ENCODE data around the gene CAPN8.
A peak's percentile ranks its signal among the peaks of the same experiment; 100 is the strongest.
"Not testable (repeated sequence)": the region's sequence is repeated elsewhere in the genome, so short reads cannot be mapped to it uniquely, and the experiment has no call there.

The CAPN8 gene

DNA sequence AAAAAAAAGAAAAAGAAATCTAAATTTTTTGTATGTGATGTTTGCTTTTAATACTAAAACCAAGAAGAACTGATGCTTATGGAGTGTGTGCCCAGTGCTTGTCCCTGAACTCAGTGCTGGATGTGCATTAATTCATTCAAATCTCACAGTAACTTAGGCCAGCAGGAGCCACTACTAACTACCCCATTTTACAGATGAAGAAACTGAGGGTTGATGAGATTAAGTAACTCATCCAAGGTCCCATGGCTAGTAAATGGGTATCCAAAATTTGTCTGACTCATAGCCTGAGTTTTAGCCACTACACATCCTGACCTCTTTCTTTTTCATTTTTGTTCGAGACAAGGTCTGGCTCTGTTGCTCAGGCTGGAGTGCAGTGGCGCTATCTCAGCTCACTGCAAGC, 144.4 kb downstream of the CAPN8 start:
- DNase-seq = no peak

DNA sequence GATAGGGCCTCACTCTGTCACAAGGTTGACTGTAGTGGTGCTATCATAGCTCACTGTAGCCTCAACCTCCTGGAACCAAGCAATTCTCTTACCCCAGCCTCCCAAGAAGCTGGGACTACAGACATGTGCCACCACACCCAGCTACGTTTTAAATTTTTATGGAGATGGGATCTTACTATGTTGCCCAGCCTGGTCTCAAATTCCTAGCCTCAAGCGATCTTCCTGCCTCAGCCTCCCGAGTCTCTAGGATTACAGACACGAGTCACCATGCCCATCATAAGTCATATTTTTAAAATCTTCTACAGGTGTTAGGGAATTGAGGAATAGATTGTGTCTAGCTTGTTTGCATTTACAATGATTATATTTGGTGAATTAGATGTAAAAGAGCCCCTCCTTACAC, 145.3 kb downstream of the CAPN8 start:
- DNase-seq = no peak

DNA sequence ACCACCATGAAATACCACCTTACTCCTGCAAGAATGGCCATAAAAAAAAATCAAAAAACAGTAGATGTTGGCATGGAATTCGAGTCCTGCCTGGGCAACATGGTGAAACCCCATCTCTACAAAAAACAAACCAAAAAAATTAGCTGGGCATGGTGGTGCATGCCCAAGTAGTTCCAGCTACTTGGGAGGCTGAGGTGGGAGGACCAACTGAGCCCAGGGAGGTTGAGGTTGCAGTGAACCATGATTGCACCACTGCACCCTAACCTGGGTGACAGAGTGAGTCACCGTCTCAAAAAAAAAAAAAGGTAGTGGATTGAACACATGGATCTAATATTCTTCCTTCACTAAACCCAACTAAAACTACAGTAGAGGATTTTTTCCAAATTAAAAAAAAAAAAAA, 146.4 kb downstream of the CAPN8 start:
- DNase-seq = no peak

DNA sequence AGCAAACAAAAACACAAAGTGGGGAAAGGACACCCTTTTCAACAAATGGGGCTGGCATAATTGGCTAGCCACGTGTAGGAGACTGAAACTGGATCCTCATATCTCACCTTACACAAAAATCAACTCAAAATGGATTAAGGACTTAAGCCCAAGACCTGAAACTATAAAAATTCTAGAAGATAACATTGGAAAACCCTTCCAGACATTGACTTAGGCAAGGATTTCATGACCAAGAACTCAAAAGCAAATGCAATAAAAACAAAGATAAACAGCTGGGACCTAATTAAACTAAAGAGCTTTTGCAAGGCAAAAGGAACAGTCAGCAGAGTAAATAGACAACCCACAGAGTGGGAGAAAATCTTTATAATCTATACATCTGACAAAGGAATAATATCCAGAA, 146.9 kb downstream of the CAPN8 start:
- DNase-seq = not testable (repeated sequence)

DNA sequence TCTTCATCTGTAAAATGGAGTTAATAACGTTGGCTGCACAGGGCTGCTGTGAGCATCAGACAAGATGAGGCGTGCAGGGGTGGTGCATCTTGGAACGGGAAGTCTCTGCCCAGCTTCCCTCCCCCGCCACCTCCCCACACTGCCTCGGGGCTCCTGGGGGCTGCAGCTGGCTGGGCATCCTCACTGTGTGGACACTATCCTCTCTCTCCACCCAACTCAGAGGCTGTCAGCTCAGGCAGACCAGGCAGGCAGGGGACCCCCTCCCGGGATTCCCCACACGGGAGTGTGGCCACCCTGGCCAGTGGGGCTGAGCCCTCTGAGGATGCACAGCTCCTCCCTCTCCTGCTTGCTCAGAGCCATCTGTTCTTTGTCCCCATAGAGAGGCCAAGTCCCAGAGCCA, 149.6 kb downstream of the CAPN8 start:
- DNase-seq = peak in 1 of 2 experiments; percentile 12

DNA sequence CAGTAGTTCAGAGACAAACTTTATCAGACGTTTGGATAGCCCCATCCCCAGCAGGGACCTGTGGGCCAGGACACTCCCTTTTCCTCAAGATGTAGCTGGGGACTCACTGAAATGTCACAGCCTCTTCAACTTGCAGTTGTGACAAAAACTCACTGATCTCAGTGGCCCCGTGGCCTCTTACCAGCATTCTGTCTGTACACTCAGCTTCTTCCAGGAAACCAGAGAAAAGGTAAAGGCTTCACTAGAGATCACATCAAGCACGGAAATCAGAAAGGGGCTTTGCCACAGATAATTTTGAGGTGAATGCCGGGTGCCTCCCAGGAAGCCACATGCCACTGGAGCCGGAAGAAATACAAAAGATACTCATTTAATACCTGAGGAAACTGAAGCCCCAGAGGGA, 150.1 kb downstream of the CAPN8 start:
- peak; percentile 14 to 46 for DNase-seq

DNA sequence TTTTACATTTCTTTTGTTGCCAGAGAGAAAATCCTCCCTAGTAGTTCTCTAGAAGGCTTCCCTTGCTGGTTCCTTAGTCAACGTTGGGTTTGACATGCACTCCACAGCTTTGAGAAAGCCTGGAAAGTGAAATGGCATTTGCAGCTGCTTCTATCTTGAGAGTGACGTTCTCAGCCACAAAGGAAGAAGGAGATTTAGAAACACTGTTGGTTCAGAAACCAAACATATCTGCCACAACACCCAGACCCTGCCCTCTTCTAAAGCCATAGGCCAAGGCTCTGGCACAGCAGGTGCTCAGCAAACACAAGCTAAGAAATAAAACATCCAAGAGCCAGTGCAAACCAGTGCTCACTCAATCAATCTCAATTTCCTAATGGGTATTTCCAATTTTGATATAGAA, 150.9 kb downstream of the CAPN8 start:
- DNase-seq = no peak

DNA sequence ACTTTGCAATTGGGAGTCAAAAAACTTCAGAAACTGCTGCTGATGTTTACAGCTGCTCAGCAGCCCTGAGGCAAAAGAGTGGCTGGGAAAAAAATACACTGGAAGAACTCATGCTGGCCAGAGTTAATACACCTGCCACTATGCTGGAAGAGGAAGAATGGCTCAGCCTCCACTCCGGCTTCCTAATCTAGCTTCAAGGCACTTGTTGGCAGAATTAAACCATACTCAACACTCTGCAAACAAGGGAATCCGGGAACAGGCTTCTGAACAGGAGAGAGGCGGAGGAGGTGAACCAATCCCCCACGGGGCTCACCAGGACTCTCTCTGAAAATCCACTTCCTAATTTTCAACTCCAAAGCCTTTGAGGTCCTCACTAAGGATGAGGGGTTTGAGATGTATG, 152.2 kb downstream of the CAPN8 start:
- no peak for DNase-seq

DNA sequence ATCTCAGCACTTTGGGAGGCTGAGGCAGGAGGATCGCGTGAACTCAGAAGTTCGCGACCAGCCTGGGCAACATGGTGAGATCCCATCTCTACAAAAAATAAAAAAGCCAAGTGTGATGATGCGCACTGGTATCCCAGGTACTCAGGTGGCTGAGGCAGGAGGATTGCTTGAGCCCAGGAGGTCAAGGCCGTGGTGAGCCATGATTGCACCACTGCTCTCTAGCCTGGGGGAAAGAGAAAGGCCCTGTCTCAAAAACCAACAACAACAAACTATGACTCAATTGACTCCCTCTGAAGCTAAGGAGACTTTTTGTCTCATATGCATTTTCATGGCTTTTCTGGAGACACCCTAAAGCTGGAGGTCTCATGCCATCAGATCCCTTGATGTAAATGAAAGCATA, 153.4 kb downstream of the CAPN8 start:
- no peak for DNase-seq

DNA sequence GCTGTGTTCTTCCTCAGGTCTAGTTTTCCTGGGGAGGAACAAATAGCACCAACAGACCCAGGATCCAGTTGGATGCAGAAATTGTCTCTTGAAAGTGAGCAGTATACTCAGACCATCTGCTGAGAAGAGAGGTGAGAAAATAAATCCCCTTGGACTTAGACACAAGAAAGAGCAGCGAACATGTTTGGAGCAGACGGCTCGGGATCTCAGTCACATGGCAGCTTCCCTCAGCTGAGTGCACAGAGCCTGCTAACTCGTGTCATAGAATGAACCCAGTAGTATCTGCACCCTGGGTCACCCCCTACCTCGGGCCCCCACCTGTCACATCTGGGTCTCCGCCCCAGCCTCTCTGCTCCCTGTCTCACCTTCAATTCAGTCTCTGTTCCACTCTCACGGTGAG, 156.7 kb downstream of the CAPN8 start:
- DNase-seq = no peak

DNA sequence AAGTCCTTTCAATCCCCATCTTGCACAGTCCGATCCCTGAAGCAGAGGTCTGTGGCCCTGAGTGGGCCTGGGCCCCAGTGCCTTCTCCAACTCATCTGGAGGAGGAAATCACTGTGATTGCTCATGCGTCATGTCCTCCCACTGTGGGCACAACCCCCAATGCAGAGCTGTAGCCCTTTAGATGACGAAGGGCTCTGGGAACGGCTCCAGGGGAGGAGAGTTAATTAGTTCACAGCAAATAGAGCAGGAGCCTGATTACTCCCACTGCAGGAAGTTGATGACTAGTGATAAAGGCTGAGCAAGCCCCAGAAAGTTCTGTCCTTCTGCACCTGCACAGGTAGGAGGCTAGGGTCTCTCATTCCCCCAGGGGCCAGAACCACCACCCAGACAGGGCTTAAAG, 160.8 kb downstream of the CAPN8 start:
- no peak for DNase-seq

DNA sequence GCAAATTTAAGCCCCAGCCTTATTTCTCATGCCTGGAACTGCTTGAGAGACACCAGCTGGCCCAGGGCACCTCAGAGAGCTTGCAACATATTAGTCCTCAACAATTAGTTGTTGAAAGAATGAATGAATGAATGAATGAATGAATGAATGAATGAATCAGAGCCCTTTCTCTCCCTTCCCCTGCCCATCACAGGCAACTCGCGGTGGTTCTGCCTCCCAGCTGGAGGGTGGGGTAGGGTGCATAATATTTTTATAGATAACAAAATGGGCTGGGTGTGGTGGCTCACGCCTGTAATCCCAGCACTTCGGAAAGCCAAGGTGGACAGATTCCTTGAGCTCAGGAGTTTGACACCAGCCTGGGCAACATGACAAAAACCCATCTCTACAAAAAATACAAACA, 162.2 kb downstream of the CAPN8 start:
- DNase-seq = no peak

DNA sequence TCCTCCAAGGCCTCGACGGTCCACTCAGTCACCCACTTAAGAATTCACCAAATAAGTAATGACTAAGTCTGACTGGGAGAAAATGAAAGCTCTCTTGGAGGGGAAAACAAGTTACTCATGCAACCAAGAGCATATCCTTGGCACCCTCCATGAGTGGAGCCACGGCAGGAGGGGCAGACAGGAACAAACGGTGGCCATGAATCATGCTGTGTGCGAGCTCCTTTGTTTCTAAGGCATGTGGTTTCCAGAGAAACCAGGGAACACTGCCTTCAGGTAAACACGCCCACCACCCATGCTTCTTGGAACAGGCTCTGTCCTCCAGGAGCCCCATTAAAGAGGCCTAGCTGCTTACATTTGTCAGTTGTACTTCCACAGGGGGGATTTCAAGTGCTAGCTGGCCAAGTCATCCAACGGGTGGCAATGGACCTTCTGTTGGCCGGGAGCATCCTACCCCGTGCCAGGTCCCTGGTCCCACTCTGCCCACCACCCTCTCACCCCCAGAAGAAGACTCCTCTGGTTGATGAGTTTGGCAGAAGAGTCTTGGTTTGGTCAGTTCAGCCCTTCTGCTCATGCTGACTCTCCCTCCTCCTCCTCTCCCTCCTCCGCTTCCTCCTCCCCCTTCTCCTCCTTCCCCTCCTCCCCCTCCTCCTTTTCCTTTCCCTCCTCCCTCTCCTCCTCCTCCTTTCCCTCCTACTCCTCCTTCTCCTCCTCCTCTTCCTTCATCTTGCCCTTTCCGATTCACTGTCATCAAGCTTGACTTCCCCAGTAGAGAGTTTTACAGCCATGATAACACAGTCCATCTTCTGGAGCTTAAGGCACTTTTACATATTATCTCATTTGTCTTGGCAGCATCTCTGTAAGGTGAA, 164.7 kb downstream of the CAPN8 start:
- DNase-seq = peak; percentile 23 to 42

DNA sequence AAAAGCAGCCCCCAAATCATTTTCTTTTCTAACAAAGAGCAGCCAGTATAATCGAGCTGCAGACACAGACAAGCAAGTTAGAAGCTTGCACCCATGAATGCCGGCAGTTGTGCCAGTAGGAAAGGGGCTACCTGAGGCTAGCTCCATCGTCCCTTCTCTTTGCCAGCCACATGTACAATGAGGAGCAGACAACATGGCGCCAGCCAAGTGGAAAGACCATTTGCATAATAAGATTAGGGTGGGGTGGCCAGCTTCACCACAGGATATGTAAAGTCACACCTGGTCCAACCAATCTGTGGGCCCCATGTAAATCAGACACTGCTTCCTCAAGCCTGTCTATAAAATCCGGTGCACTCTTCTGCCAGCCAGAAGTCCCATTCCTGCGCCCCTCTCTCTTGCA, 168.6 kb downstream of the CAPN8 start:
- no peak for DNase-seq

DNA sequence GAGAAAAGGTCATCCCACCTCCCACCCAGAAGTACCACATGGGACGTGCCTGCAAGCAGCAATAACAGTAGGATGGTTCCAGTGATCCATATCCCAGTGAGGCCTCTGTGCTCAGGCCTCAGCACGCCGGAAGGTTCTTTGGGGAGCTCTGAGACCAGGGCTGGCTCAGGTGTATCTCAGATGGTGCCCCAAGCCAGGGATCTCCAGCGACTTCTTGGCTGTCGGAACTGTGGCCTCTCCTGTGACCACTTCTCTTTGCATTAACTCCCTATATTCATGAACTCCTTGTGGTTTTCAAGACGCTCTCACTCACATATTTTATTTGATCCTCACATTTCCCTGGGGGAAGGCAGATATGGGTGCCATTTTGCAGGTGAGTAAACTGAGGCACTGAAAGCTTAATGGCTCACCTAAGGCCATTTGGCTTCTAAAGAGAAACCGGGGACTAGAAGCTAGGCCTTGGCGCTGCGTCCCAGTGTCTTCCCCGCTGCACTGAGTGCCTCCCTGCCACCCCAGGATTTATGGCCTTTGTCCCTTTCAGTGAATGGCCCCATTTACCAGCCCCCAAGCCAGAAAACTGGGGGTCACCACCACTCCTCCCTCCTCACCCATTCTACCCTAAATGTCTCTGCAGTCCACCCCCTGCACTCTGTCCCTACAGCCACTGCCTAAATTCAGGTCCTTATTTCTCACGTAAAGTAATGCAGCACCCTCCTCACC, 170.4 kb downstream of the CAPN8 start:
- DNase-seq = no peak

DNA sequence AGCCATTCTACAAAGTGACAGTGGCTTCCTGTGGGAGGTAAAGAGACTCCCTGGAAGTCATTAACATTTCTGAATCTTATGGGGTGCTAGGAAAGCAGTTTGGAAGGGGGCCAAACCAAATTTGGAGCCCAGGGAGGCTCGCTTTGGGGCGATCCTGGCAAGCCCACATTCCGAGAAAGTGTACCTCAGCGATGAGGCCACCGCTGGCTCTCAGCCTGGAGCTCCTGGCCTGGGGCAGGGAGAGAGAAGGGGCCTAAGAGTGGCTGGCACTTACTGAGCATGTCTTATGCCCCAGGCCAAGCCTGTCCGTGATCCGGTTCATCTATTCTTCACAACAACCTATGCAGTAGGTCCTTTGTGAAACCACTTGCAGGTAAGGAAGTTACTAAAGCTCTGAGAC, 173.5 kb downstream of the CAPN8 start:
- no peak for DNase-seq

Data from activated CD4-positive, alpha-beta T cell treated with anti-CD3 and anti-CD28 coated beads, Interleukin-2, amount 50 U/mL, for 48 hours (primary cell).